NCI-H82 treated with DMSO at 0.1 percent for 48 hours (cell line): Measurements from ENCODE around the gene WDR87.

Experiments used
- DNase-seq: peaks from one replicate; lab custom pipeline; 2025; ENCODE audit not compliant: unreplicated experiment; lab: John Stamatoyannopoulos, UW

Gene WDR87

DNA sequence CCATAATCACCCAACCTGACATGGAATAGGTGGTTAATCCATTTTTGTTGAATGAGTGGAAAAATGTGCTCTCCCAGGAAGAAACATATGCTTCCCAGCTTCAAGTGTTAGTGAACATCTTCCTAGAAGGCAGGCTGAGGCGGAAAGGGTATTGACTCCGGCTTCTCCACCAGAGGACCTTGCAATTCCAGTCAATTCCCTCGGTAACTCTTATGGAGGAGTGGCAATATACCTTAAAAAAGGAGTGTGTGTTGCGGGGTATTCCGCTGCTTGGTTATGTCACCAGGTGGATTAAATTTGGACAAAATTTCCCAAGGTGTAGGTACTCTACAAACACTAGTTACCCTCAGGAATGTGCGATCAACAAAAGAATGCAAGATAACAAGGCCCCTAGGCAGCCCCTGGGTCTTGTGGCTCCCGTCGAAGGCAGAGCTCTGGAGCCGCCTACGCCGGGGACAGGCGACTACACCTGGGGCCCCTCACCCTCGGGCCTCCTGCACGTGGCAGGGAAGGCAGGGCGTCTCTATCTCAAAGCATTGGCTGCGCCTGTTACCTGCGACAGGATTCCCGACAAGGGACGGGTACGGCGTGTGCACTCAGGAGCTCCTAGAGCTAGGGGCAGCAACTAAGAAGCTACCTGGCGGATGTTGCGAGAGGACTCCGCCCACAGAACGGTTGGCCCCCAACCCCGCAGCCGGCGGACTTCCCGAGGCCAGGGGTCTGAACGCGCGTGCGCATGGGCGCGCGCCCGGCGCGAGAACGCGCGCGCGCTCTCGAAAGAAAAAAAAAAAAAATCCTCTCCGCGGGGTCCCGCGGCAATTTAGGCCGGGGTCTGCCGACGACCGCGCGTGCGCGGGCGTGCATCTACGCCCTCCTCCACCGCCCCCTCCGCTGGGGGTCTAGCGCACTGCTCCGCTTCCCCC is at the start of gene WDR87:
Gene WDR87, minus strand, starts transcription at position 649 of the 923 bp plus-strand sequence. CDS start 8,355 bp downstream, outside the sequence.
- DNase-seq = peak; percentile 81

DNA sequence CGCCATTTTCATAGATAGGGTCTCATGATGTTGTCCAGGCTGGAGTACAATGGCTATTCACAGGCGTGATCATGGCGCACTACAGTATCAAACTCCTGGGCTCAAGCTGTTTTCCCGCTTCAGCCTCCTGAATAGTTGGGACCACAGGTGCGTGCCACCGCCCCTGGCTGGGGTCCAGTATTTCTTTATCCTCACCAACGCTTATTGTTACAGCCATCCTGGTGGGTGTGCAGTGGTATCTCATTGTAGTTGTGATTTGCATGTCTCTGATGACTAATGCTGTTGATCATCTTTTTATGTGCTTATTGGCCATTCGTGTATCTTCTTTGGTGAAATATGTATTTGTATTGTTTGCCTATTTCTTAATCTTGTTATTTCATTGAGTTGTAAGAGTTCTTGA is 49.6 kb upstream of the WDR87 start:
- DNase-seq = no peak

DNA sequence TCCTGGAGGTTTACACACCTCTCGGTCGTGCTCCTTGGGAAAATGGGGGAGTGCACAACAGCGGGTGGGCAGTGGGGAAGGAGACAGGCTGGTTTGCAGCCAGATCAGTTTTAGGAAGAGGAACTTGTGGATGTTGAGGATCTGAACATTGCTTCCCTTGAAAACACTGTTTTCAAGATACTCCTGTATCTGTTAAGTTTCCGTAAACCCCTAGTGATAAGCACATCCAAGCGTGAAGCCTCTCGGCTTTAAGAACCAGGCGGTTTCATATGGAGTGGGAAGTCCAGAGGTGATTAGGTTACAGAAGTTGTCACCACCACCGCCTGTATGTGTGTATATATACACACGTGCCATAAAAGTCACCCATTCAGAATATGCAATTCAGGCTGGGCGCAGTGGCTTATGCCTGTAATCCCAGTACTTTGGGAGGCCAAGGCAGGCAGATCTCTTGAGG is 48.1 kb upstream of the WDR87 start:
- DNase-seq = no peak

DNA sequence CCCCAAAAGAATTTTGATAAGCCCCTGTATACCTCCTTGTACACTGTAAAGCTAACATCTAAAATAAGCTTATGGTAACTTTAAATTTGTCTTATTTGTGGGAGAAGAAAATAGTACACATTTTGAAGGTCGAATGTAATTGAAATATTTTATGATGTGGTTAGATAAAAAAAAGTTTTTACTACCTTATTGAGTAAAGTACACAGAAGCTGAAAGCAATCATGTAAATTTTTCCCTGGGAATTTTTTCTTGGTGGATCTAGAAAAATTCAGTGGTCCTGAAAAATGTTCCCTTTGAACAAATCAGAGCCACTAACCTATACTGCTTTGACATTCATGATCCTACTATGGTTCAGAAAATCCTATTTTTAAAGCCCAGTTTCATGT is 47.5 kb upstream of the WDR87 start:
- DNase-seq = no peak

DNA sequence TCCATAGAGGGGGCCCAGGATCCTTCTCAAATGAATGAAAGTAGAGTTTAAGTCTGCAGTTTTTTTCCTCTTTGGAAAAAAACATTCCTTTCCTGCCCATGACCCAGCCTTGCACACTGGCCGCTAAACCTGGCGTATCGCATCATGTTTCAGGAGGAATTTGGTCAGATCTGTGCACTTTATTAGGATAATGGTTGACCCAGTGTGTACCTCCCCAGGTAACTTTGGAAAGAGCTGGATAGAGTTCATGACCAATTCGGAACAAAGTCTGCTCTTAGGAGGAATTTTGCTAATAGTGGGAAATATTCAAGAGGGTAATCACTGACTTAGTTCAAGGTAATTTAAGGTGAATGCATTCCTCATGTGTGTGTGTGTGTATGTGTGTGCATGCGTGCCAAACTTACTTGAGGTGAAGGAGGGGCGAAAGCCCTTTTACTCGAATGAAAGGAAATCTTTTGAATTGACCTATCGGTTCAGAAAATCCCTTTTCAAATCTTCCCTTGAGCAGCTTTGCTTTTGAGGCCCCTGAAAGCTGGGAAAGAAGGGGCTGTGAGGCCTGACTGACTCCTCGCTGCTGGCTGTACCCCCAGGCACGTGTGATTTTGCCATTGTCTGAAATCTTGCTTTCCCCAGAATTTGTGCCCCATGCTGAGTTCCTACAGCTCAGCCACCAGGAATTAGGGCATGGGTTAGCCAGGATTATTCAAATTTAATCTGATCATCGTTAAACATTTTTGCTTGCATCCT is 47.0 kb upstream of the WDR87 start:
- no peak for DNase-seq

DNA sequence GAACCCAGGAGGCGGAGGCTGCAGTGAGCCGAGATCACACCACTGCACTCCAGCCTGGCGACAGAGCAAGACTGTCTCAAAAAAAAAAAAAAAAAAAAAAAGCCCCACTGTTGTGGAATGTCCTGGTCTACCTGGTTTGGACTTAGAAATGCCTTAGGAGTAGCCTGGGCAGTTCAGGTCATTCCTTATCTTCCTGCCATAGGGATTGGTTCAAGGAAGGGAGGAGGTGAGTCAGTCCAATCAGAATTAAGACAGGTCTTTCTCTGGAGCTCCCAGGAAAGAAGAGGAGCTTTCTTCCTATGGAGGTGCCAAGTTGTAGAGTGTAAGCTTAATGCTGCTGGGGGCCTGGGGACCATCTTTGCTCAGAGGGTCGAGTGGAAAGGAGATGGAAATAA is 45.4 kb upstream of the WDR87 start:
- no peak for DNase-seq

DNA sequence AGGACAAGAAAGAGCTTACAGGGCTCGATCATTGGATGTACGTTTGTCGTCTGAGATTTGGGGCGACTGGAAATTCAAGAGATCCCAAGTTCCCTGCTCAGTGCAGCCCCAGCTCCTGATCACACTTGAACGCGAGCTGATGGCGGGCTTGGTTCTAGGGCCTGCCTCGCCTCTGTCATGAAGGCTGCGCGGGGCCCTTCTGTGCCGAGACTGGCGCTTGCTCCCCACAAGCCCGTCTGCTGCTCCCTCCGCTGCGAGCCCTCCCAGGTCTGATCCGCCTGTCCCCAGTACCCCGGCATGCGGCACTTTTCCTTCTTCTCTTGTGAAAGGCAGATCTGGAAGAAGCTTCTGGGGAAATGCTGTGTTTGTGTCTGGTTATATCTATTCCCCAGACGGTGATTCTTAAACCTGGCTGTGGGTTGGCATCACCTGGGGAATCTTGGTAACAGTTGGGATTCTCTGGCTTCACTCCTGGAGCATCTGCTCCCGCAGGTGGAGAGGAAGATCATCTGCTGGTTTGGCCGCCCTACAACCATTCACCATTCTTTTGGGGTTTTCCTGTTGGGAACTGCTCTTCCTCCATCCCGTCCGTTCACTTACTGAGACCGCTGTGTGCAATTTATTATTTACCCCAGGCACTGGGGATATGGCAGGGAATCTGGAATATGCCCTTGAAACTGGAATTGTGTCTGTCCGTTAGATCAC is 44.2 kb upstream of the WDR87 start:
- no peak for DNase-seq

DNA sequence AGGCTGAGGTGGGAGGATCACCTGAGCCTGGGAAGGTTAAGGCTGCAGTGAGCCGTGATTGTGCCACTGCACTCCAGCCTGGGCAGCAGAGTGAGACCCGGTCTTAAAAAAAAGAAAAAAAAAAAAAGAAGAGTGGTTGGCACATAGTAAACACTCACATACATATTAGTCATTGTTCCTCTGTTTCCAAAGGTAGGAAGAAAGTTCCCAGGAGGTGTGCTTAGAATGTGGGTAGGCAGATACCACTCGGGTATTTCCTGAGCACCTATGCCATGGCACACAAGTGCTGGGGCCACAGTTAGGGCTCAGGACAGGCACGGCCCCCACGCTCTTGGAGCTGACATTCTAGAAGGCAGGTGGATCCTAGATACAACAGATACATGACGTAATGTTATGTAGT is 42.0 kb upstream of the WDR87 start:
- DNase-seq = no peak

DNA sequence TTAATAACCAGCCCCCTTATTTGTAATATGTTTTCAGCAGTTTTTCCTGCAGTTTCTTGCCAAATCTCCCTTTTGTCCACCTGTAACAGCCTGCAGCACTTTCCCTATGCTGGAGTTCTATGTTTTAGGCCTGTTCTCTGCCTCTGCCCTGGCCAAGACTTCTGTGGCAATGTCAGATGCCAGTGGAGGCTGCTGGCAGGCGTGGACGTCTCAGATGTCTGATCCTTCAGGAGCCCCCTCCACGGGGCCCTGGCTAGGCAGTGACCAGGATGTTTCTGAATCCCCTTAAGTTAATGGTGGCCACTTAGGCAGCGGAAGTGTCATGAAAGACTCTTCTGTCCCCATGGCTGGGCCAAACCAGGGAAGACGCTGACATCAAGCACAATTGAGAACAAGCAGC is 41.4 kb upstream of the WDR87 start:
- DNase-seq = no peak

DNA sequence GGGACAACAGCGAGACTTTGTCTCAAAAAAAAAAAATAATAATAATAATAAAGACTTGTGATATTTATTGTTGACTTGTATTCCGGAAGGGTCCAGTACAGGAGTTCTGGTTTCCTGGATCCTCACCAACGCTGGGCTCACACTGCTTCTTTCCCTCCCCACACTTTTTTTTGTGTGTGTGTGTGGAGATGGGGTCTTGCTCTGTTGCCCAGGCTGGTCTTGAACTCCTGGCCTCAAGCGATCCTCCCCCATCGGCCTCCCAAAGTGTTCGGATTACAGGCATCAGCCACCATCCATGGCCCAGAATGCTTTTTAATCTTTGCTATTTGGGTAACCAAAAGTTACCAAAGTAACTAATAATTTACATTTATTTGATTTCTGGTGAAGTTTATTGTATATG is 39.7 kb upstream of the WDR87 start:
- DNase-seq = no peak

DNA sequence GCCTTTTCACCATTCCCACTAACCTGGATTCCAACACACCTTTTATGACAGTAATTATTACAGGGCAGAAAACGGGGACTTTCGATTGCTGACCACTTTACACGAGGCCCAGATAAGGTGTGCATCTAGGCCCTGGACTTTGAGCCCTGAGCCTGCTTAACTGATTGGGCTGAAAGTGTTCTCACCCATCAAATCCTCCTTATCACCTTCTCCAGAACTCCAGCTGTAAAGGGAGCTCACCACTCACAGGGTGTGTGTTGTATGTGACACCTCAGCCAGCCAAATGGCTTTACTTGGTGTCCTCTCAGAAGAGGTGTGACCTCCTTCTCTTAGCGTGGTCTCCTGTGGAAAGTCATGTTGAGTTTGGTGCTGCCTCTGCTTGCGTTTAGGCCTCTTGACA is 37.1 kb upstream of the WDR87 start:
- no peak for DNase-seq

DNA sequence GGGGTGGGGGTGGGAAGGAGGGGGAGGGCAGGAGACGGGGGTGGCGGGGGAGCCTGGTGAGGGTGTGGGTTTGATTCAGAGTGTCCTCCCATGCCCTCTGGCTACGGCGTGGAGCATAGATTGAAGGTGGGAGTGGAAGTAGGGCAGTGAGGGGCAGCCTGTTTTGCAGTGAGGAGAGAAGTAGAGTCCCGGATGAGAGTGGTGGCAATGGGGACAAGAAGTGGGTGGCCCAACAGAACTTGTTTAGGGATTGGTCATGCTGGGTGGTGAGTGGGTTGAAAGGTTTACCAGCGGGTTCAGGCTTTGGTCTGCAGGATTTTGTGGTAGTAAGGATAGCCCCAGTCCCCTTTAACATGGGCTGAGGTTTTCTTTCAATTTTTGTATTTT is 36.1 kb upstream of the WDR87 start:
- DNase-seq = no peak

DNA sequence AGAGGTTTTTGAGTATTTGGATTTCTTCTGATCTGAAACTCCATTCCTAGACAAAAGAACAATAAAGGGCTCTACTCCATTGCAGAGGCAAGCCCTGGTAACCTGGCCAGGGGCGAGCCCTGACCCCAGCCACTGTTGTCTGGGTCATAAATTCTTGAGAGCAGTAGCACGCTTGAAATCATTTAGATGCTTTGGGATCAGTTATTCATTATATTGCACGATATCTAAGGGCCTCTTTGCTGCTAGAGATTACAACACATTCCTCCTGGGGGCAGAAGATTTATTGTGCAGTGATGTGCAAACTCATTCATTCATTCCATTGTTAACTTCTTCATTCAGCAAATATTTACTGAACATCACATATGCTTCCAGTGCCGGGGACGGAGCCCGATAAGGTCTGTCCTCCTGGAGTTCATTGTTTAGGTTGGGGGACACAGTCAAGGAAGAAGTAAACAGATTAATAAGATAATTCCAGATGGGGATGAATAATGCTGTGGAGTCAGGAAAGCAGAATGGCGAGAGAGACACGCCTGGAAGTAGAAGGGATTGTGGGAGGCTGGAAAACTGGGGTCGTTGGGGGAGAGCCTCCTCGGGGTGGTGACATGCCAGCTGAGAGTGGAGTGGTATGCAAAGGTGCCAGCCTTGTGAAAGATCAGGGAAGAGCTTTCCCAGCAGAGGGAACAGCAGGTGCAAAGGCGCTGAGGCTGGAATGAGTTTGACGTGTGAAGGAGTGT is 35.6 kb upstream of the WDR87 start:
- DNase-seq = peak; percentile 6

DNA sequence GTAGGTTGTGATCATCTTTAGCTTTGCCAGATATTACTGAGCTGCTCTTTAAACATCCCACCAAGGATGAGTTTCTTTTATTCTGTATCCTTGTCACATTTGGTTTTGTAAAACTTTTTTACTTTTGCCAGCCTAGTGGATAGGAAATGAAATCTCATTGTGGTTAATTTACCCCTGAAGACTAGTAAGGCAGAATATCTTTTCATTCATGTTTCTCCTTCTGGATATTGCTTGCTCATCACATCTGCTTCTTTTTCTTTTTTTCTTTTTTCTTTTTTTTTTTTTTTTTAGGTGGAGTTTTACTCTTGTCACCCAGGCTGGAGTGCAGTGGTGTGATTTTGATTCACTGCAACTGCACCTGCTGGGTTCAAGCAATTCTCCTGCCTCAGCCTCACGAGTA is 32.0 kb upstream of the WDR87 start:
- DNase-seq = no peak

DNA sequence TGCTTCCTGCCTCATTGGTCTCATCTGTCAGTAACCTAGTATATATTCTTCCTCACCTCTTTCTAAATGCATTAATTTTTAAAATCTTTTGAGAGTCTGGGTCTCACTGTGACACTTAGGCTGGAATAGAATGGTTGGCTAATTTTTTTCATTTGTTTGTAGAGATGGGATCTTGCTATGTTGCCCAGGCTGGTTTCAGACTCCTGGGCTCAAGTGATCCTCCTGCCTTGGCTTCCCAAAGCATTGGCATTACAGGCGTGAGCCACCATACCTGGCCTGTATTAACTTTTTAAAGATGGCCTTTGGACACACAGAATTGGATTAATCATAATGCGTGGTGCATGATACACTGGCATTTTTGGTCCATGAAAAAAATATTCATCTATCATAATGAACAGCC is 30.5 kb upstream of the WDR87 start:
- no peak for DNase-seq

DNA sequence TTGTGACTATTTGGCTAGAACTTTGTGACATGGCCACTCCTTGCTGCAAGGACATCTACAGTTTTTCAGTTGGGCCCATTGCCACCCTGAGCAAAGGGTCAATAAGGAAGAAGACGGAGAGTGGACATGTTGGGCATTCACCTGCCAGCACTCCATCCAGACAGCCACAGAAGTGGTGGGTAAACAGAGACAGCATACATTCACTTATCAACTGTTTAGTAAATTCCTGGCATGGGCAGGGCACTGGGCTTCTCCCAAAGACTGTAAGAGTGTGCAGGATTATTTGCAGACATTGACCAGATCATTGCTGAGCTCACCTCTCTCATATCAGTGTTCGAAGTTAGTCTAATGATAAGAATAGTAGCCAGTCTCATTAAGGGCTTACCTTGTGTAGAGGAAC is 29.8 kb upstream of the WDR87 start:
- no peak for DNase-seq

DNA sequence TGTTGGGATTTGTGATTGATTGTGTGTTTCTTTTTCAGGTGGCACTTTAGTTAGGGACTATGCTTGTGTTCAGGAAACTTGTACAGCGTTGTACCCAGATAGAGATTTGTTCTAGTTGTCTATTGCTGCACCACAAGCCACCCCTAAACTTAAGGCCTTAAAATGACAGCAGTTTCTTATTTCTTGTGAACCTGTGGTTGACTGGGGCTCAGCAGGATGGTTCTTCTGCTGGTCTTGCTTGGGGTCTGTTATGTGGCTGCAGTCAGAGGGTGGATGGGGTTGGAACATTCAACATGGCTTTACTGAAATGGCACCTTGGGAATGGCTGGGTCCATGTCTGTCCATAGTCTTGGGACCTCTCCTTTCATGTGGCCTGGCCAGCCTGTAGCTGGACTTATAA is 28.9 kb upstream of the WDR87 start:
- DNase-seq = no peak

DNA sequence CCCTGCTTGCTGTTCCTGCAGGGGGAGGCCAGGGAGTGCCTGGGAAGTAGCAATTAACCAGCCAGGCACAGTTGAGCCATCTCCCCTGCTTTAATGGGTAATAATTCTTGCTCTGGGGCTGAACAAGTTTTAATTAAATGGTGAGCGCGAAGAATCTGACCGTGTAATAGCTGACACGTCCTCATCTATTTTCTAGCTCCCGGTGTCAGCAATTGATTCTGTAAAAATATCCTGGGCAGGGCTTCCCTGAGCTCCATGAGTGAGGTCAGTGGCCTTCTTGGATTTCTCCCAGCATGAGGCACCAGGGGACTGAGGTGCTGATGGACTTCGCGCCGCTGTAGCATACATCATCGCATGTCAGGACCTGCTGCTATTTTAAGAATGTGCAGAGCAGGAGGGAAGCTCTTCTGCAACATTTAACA is 27.6 kb upstream of the WDR87 start:
- no peak for DNase-seq

DNA sequence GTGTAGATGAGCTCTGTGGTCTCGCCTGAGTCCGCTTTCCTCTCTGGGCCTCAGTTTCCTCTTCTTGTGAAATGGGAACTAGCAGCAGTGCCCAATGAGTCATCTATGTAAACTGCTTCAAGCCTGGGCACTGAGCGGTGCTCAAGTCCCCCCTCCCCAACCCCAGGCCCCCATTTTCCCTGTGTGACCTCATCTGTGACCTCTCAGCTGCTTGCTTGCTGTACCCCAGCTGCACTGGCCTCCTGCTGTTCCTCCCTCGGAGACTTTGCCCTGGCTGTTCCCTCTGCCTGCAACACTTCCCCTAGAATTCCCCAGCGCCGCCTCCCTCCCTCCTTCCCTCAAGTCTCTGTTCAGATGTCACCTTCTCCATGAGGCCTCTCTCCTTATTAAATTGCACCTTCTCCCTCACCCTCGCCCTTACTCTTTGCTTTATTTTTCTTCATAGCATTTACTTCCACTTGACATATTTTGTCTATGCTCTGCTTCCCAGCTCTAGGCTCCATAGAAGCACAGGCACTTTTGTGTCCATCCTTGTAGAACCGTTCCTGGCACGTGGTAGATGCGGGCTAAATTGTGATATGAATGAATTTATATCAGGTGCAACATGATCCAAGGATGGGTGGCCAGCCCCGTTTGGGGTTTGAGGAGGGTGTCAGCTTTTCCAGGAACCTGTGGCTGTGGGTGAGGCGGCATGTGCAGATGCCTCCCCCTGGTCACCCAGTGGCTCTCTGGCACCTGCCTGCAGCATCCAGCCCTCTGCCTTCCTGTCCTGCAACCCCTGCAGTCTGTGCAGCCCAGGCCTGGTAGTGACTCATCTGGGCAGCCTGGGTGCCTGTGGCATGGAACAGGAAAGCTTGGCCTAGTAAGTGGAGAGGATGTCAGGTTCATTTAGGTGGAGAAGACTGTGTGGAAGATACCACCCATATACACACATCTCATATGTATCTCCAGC is 26.9 kb upstream of the WDR87 start:
- no peak for DNase-seq
